Activated T-cell treated with anti-CD3 and anti-CD28 coated beads, Interleukin-2, amount 50 U/mL, for 48 hours (primary cell): ENCODE measurements around the gene POLE2.

Source experiments
- DNase-seq, 2 experiments: peaks; one replicate each; pipeline ENCODE4 v3.0.0-alpha.2; 2020

Gene POLE2

DNA sequence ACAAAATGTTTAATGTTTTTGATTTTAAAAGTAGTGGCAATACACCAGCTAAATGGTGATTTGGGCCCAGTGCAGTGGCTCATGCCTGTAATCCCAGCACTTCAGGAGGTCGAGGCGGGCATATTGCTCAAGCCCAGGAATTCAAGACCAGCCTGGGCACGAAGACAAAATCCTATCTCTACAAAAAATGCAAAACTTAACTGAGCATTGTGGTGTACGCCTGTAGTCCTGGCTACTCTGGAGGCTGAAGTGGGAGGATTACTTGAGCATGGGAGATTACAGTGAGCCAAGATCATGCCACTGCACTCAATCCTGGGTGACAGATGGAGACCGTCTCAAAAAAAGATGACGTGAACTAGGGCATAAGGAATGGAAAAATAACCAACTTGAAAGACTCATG is 72.2 kb downstream of the POLE2 start:
- peak in 1 of 2 experiments; percentile 9 for DNase-seq

DNA sequence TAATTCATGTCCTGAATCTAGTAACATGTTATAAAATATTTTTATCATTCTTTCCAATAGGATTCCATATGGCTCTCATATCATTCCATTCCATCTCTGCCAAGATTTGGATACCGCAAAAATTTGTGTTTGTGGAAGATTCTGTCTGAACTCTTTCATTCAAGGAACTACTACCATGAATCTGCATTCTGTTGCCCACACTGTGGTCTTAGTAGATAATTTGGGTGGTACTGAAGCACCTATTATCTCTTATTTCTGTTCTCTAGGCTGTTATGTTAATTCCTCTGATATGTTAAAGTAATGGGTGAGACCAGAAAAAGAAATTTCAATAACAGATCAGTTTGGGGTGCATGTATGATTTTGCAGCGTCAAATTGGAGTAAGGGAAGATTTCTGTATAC is 73.8 kb downstream of the POLE2 start:
- DNase-seq, result no peak

DNA sequence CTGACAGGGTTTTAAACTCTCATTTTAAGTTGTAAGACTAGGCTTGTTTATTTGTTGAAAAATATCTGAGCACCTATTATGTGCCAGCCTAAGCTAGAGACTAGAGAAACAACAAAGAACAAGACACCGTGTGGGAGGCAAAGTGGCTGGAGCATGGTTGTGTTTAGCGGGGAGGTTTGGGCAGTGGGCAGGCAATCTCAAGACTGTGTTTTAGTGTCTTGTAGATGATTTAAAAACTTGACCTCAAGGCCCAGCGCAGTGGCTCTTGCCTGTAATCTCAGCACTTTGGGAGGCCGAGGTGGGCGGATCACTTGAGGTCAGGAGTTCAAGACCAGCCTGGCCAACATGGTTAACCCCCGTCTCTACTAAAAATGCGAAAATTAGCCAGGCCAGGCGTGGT is 75.3 kb downstream of the POLE2 start:
- DNase-seq, result peak in 1 of 2 experiments; percentile 13

DNA sequence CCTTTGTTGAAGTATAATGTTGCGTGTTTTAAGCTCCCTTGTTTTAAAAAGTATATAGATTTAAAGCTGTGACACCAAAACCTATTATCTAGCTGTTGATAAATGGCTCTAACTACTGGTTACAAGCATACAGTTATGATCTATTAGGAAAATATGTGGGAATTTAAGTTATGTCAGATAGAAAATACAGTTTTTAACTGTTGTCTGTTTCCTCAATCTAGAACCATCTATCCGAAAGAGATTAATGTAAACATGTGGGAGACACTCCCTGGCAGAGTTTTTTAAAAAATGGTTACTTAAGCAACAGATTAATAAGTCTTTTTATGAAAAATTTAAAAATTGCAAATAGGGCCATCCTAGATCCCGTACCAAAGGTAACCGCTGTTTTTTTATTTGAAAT is 75.8 kb downstream of the POLE2 start:
- DNase-seq, result no peak

DNA sequence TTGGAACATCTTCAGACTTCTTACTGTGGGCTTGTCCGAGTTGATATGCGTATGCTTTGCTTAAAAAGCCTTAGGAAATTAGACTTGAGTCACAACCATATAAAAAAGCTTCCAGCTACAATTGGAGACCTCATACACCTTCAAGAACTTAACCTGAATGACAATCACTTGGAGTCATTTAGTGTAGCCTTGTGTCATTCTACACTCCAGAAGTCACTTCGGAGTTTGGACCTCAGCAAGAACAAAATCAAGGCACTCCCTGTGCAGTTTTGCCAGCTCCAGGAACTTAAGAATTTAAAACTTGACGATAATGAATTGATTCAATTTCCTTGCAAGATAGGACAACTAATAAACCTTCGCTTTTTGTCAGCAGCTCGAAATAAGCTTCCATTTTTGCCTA is 80.4 kb downstream of the POLE2 start:
- DNase-seq, result no peak

DNA sequence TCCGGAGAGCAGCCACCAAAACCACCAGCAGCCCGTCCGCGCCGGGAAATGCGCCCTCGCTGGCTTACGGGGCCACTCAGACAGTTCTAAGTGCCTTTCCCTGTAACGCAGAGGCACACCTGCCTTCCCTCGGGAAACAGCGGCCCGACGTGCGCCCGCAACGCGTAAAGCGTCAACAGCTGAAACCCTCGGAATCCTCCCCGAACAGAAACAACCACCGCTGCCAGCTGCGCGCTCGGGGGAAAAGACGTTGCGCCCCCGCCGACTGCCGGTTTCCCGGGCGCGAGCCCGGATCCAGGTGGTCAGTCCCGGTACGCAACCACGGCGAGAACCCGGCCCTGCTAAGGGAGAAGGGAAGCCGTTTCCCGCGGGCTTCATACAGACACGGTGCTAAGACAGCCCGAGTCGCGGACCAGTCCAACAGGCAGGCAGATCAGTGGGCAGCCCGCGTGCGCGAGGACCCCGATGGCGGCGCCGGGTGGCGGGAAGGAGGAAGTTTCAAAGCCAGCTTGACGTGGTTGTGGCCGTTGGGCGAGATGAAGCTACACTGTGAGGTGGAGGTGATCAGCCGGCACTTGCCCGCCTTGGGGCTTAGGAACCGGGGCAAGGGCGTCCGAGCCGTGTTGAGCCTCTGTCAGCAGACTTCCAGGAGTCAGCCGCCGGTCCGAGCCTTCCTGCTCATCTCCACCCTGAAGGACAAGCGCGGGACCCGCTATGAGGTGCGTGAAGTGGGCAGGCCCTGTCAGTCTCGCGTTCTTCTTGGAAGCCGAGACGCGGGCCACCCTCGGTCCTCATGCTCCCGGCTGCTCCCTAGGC is 89.3 kb downstream of the POLE2 start, which contains the start of gene LRR1:
LRR1 (plus strand) TSS at position 456 of the 816 bp plus-strand sequence; CDS start at position 537, 81 bp downstream.
- DNase-seq, result peak; percentile 94 to 95

DNA sequence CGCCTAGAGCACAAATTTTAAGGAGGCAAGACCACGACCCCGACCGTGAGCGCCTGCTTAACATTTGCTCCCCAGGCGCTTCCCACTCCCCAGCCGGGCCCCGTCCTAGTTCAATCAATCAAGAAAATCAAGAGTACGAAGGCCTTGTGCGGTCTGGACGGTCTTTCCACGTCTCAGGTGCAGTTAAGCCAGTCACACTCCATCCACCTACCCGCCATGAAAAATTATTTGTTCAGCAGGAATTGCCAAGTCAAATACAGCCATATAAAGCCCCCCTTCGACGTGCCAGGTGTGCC is 89.9 kb downstream of the POLE2 start:
- no peak for DNase-seq

DNA sequence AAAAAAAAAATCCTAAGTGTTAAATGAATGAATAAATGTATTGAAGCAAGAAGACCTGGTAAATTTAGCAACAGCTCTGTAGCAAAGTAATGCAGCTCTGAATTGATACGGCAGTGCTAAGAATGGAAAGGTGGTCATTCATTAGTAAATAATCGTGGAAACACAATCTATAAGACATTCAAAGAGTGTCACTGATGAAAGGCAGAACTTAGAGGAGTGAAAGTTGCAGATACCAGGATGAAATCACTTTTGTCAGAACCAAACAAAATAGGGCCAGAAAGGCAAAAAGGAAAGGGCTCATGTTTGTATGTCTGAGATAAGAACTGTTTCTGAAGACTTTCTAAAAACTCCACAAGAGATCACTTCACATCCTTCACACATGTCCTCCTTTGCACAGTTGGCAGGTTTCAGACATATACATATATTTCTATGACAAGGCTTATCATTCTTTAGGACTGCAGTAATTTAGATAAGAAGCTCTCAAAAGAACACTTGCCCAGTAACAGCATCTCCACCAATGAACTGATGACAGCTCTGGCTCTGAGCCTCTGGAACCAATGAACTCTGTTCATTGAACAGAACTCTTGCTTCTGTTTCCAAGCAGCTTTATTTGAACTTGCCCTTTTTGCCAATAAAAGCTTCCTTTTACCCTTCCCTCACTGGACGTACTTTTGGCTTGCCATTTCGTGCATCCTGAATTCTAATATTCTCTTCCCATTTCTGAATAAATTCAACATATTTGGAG is 93.5 kb downstream of the POLE2 start:
- DNase-seq, result no peak
